Stimulated activated CD4-positive, alpha-beta T cell treated with anti-CD3 and anti-CD28 coated beads, TNF-alpha, amount 100 ng/mL, for 4 hours (primary cell): ENCODE measurements around the gene KIF6.
A peak's percentile ranks its signal among the peaks of the same experiment; 100 is the strongest.
"Not testable (repeated sequence)": the region's sequence is repeated elsewhere in the genome, so short reads cannot be mapped to it uniquely, and the experiment has no call there.

Source experiments
- DNase-seq, 3 experiments: peaks; one replicate each; pipeline ENCODE4 v3.0.0-alpha.2; 2020; ENCODE audit warnings: low read depth in 3 of 3

Gene KIF6, protein sequence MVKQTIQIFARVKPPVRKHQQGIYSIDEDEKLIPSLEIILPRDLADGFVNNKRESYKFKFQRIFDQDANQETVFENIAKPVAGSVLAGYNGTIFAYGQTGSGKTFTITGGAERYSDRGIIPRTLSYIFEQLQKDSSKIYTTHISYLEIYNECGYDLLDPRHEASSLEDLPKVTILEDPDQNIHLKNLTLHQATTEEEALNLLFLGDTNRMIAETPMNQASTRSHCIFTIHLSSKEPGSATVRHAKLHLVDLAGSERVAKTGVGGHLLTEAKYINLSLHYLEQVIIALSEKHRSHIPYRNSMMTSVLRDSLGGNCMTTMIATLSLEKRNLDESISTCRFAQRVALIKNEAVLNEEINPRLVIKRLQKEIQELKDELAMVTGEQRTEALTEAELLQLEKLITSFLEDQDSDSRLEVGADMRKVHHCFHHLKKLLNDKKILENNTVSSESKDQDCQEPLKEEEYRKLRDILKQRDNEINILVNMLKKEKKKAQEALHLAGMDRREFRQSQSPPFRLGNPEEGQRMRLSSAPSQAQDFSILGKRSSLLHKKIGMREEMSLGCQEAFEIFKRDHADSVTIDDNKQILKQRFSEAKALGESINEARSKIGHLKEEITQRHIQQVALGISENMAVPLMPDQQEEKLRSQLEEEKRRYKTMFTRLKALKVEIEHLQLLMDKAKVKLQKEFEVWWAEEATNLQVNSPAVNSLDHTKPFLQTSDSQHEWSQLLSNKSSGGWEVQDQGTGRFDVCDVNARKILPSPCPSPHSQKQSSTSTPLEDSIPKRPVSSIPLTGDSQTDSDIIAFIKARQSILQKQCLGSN

DNA sequence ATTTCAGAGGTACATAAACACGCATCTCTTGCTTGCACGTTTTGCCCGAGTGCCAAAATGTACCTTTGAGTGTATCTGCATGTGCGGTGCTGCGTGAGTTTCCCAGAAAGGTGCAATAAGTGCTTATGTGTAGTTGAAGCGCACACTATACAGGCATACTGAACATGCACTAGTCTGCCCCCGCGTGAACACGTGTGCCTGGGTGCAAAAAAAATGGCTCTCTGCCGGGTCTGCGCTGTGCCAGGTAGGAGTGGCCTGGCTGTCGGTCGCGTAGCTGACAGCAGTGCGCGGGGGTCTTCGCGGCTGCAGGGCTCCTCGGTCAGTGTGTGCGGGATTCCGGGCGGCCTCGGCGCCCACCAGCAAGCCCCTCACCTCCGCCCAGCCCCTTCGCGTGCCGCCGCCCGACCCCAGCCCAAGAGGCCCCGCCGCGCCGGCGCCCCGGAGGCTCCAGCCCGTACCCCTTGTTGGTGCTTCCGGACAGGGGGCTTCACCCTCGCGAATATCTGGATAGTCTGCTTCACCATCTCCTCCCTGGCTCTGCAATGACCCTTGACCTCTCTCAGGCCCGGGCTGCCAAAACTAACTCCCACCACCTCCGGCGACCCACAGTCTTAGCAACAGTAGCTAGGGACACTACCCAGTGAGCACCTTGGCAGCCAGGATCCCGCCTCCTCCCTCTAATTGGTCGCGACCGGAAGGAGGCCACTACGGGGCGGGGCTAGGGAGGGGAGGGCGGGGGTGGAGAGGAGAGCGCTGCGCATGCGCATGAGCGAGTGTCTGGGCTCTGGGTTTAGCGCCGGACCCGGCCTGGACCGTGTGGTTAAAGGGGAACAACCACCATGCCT, at the start of gene KIF6:
TSS of gene KIF6 (minus strand) at position 622 of the 845 bp plus-strand sequence. CDS start at position 524, 98 bp downstream.
- peak; percentile 53 to 66 (median 66) for DNase-seq

DNA sequence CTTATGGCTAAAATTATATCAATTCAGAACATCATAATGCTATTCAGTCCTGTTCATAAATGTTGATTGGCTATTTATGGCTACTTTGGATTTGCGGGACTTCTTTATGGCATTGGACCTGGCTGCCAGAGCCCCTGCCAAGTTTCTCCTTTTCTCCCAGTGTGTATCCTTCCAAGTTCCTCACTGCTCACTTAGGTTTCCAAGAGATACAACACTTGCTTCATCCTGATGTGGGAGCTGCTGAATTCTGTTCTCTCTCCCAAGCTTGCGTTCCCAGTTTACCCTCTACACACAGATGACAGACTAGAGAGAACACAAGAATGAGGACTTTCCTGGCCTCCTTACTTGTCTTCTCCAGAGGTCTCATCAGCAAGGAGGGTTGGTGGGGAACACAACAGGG, 48.6 kb upstream of the KIF6 start:
- no peak for DNase-seq

DNA sequence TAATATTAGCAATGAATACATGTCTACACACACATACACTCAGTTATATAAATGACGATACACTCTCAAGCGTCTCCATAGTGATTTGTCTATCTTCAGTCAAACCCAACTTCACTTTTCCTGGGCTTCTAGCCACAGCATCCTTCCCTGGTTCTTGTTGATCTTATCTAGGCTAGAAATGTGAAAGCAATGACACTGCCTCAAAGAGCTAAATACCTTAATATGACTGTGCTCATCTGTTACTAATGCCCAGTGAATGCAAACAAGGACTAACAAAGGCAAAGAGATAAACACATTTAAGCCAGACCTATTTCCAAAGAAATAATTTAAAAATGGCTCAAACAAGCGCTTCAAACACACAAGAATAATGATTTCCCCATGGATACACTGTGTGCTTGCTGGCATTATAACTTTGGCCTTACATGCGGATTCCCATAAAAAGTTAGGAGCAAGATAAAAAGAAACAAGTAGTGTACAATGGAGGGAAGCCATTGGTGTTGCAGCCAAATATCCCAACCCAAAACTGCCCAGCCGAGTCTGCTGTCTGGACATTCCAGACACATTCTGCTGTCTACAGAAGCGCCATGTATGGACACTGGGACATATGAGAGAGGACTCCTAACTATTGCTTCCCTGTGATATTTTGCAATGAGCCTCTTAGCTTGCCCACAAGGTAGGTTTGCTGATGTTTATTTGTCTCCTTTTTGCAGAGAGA, 47.5 kb upstream of the KIF6 start:
- no peak for DNase-seq

DNA sequence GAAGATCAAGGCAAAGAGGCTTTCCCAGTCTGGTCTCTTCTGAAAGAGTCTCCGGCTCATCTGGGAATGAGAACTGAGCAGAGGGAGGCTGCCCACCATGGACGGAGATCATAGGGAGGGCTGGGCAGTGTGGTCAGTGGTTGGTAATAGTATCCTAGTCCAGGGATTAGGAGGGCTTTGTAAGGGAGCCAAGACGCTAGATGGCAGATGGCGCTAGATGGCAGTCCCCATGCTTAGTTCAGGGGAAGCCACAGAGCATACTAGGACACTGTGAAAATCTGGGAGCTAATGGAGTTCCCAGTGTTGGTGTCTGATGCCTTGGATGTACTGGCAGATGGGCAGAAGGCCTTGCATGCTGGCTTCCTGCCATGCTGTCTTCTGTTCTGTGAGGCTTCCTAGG, 45.2 kb upstream of the KIF6 start:
- DNase-seq, result no peak

DNA sequence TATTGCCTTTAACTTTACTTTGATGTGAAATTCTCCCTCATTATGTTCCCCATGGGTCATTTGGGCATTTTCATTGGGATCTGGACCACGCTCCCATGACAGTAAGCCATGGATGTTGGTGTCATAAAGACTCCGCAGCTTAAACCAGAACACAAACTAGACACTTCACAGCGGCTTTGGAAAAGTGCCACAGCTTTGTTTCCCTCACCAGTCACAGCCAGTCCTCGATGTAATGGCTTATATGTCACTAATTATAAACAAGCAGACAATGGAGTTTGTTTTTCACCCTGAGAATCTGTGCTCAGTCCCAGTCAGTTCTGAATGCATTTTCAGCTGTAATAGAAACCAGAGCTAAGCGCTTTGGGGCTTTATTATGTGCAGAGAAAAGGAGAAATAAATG, 43.8 kb upstream of the KIF6 start:
- no peak for DNase-seq

DNA sequence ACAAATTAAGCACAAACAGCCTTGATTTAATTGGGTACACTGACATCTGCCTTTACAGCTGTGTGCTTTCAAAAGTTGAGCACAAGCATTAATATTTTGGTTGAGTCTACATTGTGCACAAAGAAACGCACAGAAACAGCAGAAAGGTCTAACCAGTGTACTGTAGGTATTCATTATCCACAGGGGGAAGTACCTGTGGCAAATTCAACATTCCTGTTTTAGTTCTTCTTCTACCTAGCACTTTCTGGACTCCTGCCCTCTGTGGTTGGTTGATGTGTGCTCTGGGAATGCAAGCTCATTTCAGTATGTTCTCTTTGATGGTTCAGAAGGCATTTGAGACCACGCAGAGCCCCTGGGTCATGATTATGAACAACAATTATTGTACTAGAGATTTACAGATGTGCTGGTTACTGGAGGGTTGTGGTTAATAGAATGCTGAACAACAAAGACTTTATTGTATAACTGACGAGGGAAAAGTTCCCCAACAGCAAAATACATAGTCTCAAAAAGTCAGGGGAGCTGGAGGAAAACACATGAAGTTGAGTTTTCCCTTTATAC, 40.4 kb upstream of the KIF6 start:
- no peak for DNase-seq

DNA sequence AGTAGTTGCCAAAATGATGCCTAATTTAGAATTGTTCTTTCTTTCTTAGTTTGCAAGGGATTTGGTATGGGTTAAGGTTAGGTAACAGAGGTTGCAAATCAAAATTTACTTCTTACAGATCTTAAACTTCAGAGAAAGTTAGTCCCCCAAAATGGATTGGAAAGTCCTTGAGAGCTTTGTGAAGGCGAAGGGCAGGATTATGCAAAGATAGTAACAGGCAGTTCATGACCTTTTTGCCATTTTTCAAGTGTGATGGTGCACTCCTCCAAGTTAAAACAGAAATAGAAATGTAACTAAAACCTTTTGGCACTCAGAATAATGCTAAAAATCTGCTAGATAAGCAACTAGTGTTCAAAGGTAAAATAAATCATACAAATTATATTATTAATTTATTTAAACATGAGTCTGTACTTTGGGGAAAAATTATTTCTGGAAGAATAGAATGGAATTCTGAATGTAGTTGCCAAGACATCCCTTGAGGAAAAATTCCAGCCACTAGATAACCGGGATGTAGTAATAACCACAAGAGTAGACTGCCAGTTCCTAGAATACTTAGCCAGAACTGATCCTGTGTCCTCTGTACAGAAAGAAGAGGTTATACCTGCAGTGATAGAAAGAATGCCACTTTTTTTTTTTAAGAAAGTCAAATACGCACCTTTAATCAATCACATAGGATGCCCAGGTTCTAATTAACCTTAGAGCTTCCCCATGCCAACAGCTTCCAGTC, 35.2 kb upstream of the KIF6 start:
- DNase-seq, result no peak

DNA sequence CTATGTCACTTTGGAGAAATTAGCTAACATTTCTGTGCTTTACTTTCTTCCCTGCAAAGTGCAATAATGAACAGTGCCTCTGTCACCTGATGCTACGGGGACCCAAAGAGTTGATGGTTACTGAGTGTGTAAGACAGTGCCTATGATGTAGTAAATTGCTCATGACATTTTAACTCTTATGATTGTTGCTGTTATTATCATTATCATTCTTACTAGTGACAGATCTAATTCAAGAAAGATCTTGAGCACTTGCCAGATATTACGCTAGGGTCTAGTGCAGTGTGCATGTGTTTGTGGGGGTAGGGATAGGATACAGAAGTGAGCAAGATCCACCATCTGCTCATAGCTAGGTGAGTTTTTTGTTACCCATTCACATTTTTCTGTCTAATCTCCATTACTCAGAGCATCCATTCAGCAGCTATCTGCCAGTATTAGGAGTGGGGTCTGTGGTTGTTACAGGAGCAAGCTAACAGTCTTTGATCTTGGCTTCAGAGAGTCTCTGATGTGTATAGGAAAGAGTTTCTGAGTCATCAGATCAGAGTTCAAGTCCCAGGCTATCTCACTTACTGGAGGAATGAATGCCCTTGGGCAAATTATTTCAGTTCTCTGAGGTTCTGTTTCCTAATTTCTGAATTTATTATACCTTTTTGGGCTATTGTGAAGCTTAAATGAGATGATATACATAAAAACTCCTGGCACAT, 33.8 kb upstream of the KIF6 start:
- DNase-seq, result no peak

DNA sequence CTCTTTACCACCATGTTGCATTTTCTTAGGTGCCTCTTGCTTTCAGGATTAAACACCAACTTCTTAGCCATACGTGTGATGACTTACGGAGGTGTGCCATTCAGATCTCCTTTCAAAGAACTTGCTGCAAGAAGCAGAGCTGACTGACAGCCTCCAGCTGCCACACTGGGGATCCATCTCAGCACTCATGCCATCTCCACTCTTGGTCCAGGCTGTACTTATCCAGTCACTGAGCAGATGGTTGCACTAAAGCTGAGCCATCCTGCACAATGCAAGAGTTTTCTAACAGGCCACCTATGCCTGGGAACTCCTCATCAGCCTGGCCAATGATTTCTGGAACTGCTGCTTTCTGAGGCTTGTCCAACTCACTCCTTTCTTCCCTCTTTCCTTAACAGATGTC, 31.4 kb upstream of the KIF6 start:
- no peak for DNase-seq

DNA sequence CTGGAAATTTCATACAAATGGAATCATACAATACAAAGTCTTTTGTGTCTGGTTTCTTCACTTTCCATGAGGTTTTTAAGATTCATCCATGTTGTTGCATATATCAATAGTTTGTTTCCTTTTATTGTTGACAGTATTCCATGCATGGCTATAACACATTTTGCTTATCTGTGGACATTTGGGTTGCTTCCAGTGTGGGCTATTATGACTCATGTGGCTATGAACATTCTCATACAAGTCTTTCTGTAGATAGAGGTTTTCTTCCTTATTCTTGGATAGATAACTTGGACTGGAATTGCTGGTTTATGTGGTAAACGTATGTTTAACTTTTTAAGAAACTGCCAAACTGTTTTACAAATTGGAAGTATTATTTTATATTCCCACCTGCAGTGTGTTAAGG, 30.0 kb upstream of the KIF6 start:
- DNase-seq, result no peak

DNA sequence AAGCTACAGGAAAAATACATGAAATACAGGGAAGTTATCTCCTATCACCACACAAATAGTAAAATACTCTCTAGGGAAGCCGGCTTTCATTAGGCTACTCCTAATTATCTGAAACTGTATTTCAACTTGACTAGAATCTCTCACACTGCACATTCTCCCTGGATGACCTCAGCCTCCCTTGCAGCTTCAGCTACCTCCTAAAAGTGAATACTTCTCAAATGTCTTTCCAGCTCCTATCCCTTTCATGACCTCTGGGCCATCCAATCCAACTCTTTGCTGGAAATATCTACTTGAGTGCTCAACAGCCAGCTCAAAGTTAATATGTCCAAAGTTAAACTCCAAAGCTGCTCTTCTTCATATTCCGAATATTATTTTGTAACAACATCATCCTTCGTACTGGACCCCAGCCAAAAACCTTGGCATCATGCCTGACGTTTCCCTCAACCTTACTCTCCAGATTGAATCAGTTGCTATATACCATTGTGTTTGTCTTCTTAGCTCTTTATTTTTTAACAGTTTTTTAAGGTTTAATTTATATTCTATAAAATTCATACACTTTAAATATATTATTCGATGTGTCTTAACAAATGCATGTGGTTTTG, 29.4 kb upstream of the KIF6 start:
- no peak for DNase-seq

DNA sequence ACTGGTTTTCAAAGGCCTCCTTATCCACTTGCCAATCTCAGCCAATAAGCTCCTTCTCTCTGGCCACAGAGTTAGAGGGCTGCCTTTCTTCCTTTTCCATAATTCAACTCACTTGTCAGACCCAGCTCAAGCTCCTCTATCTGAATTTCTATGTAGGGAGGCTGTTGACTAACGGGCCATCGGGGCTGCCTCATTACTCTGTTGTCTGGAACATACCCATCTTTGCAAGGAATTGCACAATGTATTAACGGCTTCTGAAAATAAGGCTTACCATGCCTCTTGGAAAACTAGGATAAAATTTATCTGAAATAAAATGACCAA, 28.5 kb upstream of the KIF6 start:
- DNase-seq, result no peak

DNA sequence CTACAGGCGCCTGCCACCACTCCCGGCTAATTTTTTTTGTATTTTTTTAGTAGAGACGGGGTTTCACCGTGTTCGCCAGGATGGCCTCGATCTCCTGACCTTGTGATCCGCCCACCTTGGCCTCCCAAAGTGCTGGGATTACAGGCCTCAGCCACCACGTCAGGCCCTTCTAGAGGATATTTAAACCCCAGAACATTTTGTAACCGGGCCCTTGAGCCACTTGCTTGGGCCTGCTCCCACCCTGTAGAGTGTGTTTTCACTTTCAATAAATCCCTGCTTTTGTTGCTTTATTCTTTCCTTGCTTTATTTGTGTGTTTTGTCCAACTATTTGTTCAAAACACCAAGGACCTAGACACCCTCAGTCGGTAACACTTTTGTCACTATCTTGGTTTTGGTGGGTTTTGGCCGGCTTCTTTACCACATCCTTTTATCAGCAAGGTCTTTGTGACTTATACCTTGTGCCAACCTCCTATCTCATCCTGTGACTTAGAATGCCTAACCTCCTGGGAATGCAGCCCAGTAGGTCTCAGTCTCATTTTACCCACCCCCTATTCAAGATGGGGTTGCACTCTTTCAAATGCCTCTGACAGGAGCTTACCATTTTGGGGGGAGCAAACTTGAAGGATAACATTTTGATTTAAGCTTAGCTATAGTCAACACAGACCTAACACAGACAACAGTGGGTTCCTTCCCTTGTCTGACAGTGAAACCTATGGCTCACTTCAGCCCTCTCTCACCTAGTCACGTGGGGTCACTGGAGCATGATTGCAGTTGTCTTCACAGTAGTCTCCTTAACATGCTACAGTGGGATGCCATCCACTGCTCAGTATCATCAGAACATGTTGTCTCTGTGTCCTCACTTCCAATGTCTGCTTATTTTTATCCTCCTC, 27.9 kb upstream of the KIF6 start:
- DNase-seq, result no peak

DNA sequence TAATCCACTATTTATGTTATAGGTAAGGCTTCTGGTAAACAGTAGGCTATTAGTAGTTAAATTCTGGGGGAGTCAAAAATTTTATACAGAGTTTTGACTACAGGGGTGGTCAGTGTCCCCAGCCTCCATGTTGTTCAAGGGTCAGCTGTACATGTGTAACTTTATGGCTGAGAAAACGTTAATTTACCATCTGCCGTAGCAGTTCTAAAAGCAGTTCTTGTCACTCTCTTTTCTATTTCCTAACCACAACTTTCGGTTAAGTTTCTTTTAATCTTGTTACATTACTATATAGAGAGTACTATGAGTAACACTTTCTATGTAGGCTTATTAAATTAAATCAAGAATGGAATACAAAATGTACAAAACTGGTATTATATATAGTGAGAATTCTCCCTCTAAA, 21.6 kb upstream of the KIF6 start:
- no peak for DNase-seq

DNA sequence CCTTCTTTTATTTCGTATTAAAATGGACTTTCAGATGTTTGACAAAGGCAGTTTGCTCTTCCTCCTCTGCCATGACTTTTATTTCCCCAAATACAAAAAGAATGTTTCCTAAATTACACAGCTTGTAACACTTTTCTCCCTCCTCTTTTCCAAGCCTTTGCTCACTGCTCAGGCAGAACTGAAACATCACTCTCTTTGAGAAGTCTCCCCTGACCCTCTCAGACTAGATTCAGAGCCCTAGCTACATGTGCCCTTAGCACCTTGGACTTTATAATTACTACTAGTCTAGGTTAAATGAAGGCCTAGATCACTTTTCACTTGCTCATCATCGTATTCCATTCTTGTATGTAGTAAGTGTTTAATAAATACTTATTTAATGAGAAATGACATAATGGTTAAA, 8.5 kb upstream of the KIF6 start:
- no peak for DNase-seq

DNA sequence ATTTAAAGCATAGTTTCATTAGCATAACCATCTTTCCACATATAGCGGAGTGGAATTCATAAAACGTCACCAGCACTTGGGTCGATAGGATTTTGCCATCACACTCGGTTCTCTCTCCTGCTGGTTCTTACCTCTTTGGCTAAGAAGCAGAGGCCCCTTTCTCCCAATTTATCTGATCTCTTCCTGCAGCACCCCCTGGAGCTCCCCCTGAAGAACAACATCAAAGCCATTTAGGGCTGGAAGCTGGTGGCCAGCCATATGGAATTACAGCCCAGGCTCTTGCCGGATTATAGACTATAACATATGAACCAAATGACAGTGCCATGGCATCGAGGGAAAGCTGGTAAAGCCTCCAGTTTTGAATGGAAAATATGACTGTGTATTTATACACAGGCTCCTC, 6.4 kb upstream of the KIF6 start:
- DNase-seq, result no peak

DNA sequence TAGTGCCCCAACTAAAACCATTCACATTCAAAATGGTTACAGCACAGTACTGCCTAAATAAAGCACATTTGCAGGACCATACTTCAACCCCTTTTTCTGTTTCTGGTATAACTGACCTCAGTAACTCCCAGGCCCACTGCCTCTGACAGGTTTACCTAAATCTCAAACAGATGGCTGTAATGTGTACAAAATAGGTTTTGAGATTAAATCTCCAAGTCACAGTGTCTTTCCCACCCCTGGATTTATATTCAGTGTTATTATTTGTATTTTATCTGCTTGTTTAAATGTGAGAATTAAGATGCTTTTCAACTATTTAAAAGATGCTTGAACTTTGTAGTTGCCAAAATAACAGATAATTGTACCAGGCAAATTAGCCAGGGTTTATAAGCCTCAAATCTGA, 4.7 kb upstream of the KIF6 start:
- DNase-seq, result no peak

DNA sequence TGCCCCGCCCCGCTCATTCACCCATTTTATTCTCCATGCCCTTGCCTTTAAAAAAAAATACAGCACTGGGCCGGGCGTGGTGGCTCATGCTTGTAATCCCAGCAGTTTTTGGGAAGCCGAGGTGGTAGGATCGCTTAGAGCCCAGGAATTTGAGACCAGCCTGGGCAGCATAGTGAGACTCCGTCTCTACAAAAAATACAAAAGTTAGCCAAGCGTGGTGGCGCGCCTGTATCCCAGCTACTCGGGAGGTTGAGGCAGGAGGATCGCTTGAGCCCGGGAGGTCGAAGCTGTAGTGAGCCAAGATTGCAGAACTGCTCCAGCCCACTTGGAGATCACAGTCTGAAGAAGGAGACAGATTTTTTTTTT, 407 bp upstream of the KIF6 start:
- DNase-seq, result no peak

DNA sequence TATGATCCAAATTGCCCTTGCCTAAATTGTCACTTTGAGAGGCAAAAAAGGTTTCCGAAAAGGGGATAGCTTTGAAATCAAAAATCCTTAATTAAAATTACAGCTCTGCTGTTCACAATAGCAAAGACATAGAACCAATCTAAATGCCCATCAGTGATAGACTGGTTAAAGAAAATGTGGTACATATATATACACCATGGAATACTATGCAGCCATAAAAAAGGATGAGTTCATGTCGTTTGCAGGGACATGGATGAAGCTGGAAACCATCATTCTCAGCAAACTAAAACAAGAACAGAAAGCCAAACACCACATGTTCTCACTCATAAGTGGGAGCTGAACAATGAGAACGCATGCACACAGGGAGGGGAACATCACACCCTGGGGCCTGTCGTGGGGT, 1.9 kb downstream of the KIF6 start:
- not testable (repeated sequence) for DNase-seq
